Measurements from ENCODE around the gene STXBP1. TPM values are rescaled to one million over a fixed set of nuclear protein-coding genes. Genes with fewer than 3 reads are reported as not detected.

Gene STXBP1
- total and polyA plus RNA-seq, 2 experiments from 2014 or later, result 48.6 to 50.4 TPM

DNA sequence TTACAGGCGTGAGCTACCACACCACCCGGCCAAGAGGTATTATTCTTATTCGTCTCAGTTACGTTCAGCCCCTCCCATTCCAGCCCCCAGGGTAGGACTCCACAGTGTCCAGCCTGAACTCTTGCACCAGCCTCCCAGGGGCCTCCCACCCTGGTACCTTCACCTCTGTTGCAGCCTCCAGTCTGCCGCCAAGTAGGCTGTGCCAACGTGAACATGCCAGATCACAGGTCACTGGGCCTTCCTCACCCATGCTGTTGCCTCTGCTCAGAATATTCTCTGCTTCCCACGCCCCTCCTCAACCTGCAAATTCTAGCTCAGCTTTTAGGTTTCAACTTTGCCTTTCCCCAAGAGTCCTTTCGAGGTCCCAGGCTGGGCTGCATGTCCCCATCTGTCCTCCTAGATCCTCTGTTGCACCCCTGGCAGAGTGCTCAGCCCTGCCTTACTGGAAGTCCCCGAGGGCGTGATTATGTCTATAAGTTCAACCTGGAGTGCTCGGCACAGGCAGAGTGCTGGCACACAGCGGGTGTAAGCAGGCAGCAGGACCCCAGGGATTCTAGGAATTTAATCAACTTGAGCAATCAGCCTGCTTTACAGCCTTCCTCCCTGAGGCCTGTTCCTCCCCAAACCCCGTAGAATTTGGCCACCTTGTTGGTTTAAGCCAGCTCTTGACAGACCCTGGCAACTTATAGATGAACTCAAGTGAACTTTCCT lies 13.1 kb upstream of the STXBP1 start (continued):
- TF ChIP-seq, protein P1, sequence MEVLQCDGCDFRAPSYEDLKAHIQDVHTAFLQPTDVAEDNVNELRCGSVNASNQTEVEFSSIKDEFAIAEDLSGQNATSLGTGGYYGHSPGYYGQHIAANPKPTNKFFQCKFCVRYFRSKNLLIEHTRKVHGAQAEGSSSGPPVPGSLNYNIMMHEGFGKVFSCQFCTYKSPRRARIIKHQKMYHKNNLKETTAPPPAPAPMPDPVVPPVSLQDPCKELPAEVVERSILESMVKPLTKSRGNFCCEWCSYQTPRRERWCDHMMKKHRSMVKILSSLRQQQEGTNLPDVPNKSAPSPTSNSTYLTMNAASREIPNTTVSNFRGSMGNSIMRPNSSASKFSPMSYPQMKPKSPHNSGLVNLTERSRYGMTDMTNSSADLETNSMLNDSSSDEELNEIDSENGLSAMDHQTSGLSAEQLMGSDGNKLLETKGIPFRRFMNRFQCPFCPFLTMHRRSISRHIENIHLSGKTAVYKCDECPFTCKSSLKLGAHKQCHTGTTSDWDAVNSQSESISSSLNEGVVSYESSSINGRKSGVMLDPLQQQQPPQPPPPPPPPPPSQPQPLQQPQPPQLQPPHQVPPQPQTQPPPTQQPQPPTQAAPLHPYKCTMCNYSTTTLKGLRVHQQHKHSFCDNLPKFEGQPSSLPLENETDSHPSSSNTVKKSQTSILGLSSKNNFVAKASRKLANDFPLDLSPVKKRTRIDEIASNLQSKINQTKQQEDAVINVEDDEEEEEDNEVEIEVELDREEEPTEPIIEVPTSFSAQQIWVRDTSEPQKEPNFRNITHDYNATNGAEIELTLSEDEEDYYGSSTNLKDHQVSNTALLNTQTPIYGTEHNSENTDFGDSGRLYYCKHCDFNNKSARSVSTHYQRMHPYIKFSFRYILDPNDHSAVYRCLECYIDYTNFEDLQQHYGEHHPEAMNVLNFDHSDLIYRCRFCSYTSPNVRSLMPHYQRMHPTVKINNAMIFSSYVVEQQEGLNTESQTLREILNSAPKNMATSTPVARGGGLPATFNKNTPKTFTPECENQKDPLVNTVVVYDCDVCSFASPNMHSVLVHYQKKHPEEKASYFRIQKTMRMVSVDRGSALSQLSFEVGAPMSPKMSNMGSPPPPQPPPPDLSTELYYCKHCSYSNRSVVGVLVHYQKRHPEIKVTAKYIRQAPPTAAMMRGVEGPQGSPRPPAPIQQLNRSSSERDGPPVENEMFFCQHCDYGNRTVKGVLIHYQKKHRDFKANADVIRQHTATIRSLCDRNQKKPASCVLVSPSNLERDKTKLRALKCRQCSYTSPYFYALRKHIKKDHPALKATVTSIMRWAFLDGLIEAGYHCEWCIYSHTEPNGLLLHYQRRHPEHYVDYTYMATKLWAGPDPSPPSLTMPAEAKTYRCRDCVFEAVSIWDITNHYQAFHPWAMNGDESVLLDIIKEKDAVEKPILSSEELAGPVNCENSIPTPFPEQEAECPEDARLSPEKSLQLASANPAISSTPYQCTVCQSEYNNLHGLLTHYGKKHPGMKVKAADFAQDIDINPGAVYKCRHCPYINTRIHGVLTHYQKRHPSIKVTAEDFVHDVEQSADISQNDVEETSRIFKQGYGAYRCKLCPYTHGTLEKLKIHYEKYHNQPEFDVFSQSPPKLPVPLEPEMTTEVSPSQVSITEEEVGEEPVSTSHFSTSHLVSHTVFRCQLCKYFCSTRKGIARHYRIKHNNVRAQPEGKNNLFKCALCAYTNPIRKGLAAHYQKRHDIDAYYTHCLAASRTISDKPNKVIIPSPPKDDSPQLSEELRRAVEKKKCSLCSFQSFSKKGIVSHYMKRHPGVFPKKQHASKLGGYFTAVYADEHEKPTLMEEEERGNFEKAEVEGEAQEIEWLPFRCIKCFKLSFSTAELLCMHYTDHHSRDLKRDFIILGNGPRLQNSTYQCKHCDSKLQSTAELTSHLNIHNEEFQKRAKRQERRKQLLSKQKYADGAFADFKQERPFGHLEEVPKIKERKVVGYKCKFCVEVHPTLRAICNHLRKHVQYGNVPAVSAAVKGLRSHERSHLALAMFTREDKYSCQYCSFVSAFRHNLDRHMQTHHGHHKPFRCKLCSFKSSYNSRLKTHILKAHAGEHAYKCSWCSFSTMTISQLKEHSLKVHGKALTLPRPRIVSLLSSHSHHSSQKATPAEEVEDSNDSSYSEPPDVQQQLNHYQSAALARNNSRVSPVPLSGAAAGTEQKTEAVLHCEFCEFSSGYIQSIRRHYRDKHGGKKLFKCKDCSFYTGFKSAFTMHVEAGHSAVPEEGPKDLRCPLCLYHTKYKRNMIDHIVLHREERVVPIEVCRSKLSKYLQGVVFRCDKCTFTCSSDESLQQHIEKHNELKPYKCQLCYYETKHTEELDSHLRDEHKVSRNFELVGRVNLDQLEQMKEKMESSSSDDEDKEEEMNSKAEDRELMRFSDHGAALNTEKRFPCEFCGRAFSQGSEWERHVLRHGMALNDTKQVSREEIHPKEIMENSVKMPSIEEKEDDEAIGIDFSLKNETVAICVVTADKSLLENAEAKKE (CRISPR knock-in tag; IDR thresholded peaks at IDR 0.05), result no peak
- TF ChIP-seq, protein P2, sequence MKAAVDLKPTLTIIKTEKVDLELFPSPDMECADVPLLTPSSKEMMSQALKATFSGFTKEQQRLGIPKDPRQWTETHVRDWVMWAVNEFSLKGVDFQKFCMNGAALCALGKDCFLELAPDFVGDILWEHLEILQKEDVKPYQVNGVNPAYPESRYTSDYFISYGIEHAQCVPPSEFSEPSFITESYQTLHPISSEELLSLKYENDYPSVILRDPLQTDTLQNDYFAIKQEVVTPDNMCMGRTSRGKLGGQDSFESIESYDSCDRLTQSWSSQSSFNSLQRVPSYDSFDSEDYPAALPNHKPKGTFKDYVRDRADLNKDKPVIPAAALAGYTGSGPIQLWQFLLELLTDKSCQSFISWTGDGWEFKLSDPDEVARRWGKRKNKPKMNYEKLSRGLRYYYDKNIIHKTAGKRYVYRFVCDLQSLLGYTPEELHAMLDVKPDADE (IDR thresholded peaks at IDR 0.05), result no peak
- TF ChIP-seq, protein P3, sequence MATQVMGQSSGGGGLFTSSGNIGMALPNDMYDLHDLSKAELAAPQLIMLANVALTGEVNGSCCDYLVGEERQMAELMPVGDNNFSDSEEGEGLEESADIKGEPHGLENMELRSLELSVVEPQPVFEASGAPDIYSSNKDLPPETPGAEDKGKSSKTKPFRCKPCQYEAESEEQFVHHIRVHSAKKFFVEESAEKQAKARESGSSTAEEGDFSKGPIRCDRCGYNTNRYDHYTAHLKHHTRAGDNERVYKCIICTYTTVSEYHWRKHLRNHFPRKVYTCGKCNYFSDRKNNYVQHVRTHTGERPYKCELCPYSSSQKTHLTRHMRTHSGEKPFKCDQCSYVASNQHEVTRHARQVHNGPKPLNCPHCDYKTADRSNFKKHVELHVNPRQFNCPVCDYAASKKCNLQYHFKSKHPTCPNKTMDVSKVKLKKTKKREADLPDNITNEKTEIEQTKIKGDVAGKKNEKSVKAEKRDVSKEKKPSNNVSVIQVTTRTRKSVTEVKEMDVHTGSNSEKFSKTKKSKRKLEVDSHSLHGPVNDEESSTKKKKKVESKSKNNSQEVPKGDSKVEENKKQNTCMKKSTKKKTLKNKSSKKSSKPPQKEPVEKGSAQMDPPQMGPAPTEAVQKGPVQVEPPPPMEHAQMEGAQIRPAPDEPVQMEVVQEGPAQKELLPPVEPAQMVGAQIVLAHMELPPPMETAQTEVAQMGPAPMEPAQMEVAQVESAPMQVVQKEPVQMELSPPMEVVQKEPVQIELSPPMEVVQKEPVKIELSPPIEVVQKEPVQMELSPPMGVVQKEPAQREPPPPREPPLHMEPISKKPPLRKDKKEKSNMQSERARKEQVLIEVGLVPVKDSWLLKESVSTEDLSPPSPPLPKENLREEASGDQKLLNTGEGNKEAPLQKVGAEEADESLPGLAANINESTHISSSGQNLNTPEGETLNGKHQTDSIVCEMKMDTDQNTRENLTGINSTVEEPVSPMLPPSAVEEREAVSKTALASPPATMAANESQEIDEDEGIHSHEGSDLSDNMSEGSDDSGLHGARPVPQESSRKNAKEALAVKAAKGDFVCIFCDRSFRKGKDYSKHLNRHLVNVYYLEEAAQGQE (IDR thresholded peaks at IDR 0.05; ENCODE audit: unreplicated experiment), result no peak

All from GM23338 (cell line).